HG02870 (cell line): ENCODE measurements around the gene RAB24.

Experiments used
- ATAC-seq: cut with Tn5 transposase; IDR thresholded peaks from one replicate; pipeline ENCODE4 v1.9.1; 2021; ENCODE audit warnings: mild to moderate bottlenecking, moderate library complexity; ENCODE audit not compliant: unreplicated experiment

Gene RAB24

GRCh38 chr5:177333420-177334154 is 30.1 kb upstream of the RAB24 start:
- ATAC-seq = no peak

- ATAC-seq = no peak
Observed at GRCh38 chr5:177332896-177333260, 29.4 kb upstream of the RAB24 start.

GRCh38 chr5:177332031-177332895 is 28.7 kb upstream of the RAB24 start:
- no peak for ATAC-seq

- ATAC-seq = no peak
Observed at GRCh38 chr5:177330991-177331842, 27.7 kb upstream of the RAB24 start.

GRCh38 chr5:177329883-177330282 is 26.4 kb upstream of the RAB24 start:
- no peak for ATAC-seq

GRCh38 chr5:177328545-177329231 is 25.2 kb upstream of the RAB24 start:
- ATAC-seq = no peak

- ATAC-seq = no peak
Observed at GRCh38 chr5:177327539-177328522, 24.3 kb upstream of the RAB24 start.

- no peak for ATAC-seq
Observed at GRCh38 chr5:177325868-177326381, 22.4 kb upstream of the RAB24 start.

- ATAC-seq = no peak
Observed at GRCh38 chr5:177320879-177321278, 17.4 kb upstream of the RAB24 start.

GRCh38 chr5:177319913-177320588 is 16.5 kb upstream of the RAB24 start:
- ATAC-seq = no peak

- no peak for ATAC-seq
Observed at GRCh38 chr5:177317959-177318377, 14.4 kb upstream of the RAB24 start.

GRCh38 chr5:177316005-177316404 is 12.5 kb upstream of the RAB24 start:
- no peak for ATAC-seq

- no peak for ATAC-seq
Observed at GRCh38 chr5:177315411-177315810, 11.9 kb upstream of the RAB24 start.

GRCh38 chr5:177314376-177315342 is 11.1 kb upstream of the RAB24 start:
- ATAC-seq = no peak

GRCh38 chr5:177313561-177314259 is 10.2 kb upstream of the RAB24 start:
- no peak for ATAC-seq

- ATAC-seq = peak; percentile 5
Observed at GRCh38 chr5:177312649-177313181, 9.2 kb upstream of the RAB24 start.
